Smooth muscle cell (in vitro differentiated cells): ENCODE measurements around the gene ZDHHC11. TPM values are rescaled to one million over a fixed set of nuclear protein-coding genes. Genes with fewer than 3 reads are reported as not detected.

ENCODE experiments used
- DNase-seq: peaks from one replicate; lab custom pipeline; 2025; ENCODE audit not compliant: unreplicated experiment; lab: John Stamatoyannopoulos, UW
- H2AFZ ChIP-seq: fragments of 200-600 bp; sonication (generic); 2 replicates; pipeline ENCODE4 v1.6.0; 2016; ENCODE audit warnings: antibody characterized with exemption, low read depth, mild to moderate bottlenecking
- H3F3A ChIP-seq: fragments of 200-600 bp; sonication (generic); 2 replicates; pipeline ENCODE4 v1.6.0; 2017; ENCODE audit warnings: antibody characterized with exemption, low read depth
- H3K27ac ChIP-seq: fragments of 200-600 bp; sonication (generic); 2 replicates; pipeline ENCODE4 v1.5.1; 2016; ENCODE audit warnings: low read depth, mild to moderate bottlenecking
- H3K27me3 ChIP-seq: fragments of 200-600 bp; sonication (generic); 2 replicates; pipeline ENCODE4 v1.6.1; 2016; ENCODE audit warnings: low read depth, mild to moderate bottlenecking
- H3K36me3 ChIP-seq: fragments of 200-600 bp; sonication (generic); 2 replicates; pipeline ENCODE4 v1.5.1; 2016; ENCODE audit warnings: low read depth
- H3K4me1 ChIP-seq: fragments of 200-600 bp; sonication (generic); 2 replicates; pipeline ENCODE4 v1.5.1; 2016; ENCODE audit warnings: low read depth
- H3K4me2 ChIP-seq: fragments of 200-600 bp; sonication (generic); 2 replicates; pipeline ENCODE4 v1.6.0; 2016; ENCODE audit warnings: mild to moderate bottlenecking
- H3K4me3 ChIP-seq: fragments of 200-600 bp; sonication (generic); 2 replicates; pipeline ENCODE4 v1.5.1; 2016; ENCODE audit warnings: mild to moderate bottlenecking
- H3K79me2 ChIP-seq: fragments of 200-600 bp; sonication (generic); 2 replicates; pipeline ENCODE4 v1.6.0; 2016; ENCODE audit warnings: low read depth, mild to moderate bottlenecking
- H3K9ac ChIP-seq: fragments of 200-600 bp; sonication (generic); 2 replicates; pipeline ENCODE4 v1.6.0; 2016; ENCODE audit warnings: low read depth
- H3K9me3 ChIP-seq: fragments of 200-600 bp; sonication (generic); replicated peaks from 2 replicates; pipeline ENCODE4 v1.5.1; 2016; ENCODE audit warnings: low read depth
- H4K20me1 ChIP-seq: fragments of 200-600 bp; sonication (generic); 2 replicates; pipeline ENCODE4 v1.6.0; 2016; ENCODE audit warnings: low read depth
- WGBS: methylation state at CpG from one replicate; pipeline ENCODE4 v1.1.7; 2016; ENCODE audit warnings: low lambda C conversion rate; 5-methylcytosine and 5-hydroxymethylcytosine counted together
- polyA plus RNA-seq: library from polyadenylated mRNA; unstranded; fragments of >200 nt; fragmentation: Nextera tagmentation; extraction: Ambion mirVana; gene quantifications from 2 replicates; pipeline ENCODE4 v1.2.1, GENCODE V29; 2016
- total RNA-seq: library from RNA; depleted of rRNA; stranded (reverse); fragments of >200 nt; gene quantifications from 2 replicates; pipeline ENCODE4 v1.2.3, GENCODE V29; 2014
- TF ChIP-seq, protein P1 (sequence below): fragments of 200-600 bp; sonication (generic); IDR thresholded peaks from 2 replicates; pipeline ENCODE4 v1.5.1; 2017; ENCODE audit warnings: borderline replicate concordance, mild to moderate bottlenecking, antibody characterized with exemption; ENCODE audit not compliant: insufficient read depth, poor library complexity, severe bottlenecking

Gene ZDHHC11
- total RNA-seq = 2.7 and 4.8 TPM in 2 replicates
- 1.7 and 5.5 TPM in 2 replicates for polyA plus RNA-seq

DNA sequence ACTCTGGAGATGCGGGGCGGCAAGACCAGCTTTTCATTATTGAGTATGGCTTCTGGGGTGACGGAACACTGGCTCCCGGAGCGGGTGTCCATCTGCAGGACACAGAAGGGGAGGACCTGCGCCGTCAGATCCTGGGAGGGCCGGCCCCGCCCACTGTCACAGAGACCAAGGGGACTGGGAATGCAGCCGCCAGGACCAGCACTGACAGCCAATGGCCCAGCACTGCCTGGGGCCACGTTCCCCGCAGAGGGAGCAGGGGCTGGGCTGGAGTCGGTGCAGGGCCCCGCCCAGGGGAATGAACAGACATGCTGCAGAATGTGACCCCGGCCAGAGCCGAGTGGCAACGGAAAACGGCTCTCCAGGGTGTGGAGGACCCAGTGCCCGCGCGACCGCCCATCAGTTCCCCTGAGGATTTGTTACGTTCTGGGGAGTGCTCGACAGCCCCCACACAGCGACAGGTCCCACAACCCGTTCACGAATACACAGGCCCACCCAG lies at the start of gene ZDHHC11:
Gene ZDHHC11, minus strand, starts transcription at position 476 of the 496 bp plus-strand sequence. Its CDS starts 384 bp downstream, at position 92.
- H3K4me2 ChIP-seq = no peak within 1 kb of the TSS
- no peak for DNase-seq
- whole genome bisulfite sequencing = 82% methylated on average over 27 of the region's 27 CpGs

DNA sequence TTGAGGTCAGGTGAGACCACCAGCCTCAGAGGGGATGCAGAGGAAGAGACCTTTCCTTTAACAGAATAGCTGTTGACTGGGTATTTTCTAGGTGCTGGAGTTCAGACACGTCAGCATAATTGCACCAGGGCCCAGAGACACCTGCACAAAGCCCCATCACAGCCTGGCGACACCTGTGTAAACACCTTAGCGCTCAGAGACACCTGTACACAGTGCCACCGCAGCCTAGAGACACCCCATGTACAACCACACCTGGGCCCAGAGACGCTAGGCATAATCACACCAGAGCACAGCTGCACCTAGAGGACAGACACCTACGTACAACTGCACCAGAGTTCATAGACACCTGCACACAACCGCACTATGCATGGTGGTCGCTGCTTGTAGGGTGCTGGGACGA lies 42.9 kb upstream of the ZDHHC11 start:
- Histone ChIP-seq H3K79me2 (peaks cover 36% of the 10 kb centered on the region), H3F3A (no peaks in the 10 kb centered on the region), H3K4me1 (peaks cover 15% of the 10 kb centered on the region), H3K27me3 (no peaks in the 10 kb centered on the region), H3K4me2 (peak overlapping the region; percentile 95), H3K4me3 (peak overlapping the region; percentile 85), H3K9me3 (no peaks in the 10 kb centered on the region), H4K20me1 (no peaks in the 10 kb centered on the region), H2AFZ (no peak overlapping the region), H3K9ac (no peak overlapping the region), H3K27ac (no peak overlapping the region), H3K36me3 (peaks cover 8% of the 10 kb centered on the region)
- TF ChIP-seq, protein P1, sequence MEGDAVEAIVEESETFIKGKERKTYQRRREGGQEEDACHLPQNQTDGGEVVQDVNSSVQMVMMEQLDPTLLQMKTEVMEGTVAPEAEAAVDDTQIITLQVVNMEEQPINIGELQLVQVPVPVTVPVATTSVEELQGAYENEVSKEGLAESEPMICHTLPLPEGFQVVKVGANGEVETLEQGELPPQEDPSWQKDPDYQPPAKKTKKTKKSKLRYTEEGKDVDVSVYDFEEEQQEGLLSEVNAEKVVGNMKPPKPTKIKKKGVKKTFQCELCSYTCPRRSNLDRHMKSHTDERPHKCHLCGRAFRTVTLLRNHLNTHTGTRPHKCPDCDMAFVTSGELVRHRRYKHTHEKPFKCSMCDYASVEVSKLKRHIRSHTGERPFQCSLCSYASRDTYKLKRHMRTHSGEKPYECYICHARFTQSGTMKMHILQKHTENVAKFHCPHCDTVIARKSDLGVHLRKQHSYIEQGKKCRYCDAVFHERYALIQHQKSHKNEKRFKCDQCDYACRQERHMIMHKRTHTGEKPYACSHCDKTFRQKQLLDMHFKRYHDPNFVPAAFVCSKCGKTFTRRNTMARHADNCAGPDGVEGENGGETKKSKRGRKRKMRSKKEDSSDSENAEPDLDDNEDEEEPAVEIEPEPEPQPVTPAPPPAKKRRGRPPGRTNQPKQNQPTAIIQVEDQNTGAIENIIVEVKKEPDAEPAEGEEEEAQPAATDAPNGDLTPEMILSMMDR = no peak
- 92% methylated on average over 9 of the region's 9 CpGs for WGBS
- DNase-seq = no peak

More for the DNA sequence above, at the start of gene ZDHHC11:
- Histone ChIP-seq H3K9me3 (no peaks in the 10 kb centered on the region), H3K36me3 (no peaks in the 10 kb centered on the region), H3K27ac (no peak within 1 kb of the TSS), H3F3A (no peaks in the 10 kb centered on the region), H2AFZ (no peak within 1 kb of the TSS), H3K79me2 (no peaks in the 10 kb centered on the region), H4K20me1 (no peaks in the 10 kb centered on the region), H3K9ac (no peak within 1 kb of the TSS), H3K27me3 (no peaks in the 10 kb centered on the region), H3K4me3 (no peak within 1 kb of the TSS), H3K4me1 (no peaks in the 10 kb centered on the region)
- TF ChIP-seq, protein P1 = no peak

DNA sequence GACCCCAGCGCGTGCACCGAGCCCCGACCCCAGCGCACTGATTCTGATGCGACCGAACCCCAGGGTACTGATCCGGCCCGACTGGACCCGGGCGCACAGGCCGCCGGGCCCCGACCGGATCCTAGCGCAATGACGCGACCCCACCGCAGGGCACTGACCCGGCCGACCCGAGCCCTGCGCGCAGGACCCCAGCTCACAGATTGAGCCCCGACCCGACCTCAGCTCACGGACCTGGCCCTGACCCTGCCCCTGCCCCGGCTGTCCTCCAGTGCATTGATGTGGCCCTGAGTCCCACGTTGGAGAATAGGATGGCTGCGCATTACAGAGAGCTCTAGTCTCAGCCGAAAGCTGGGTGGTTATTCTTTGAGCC lies 42.3 kb upstream of the ZDHHC11 start:
- H3K9me3 ChIP-seq = no peaks in the 10 kb centered on the region
- 5% methylated on average over 7 of the region's 31 CpGs for WGBS
- peaks cover 12% of the 10 kb centered on the region for H3K36me3 ChIP-seq
- peak overlapping the region; percentile 15 for H3K9ac ChIP-seq
- H3K79me2 ChIP-seq = peaks cover 36% of the 10 kb centered on the region
- TF ChIP-seq, protein P1 = no peak
- peaks cover 15% of the 10 kb centered on the region for H3K4me1 ChIP-seq
- H2AFZ ChIP-seq = peak overlapping the region; percentile 78
- no peaks in the 10 kb centered on the region for H4K20me1 ChIP-seq
- no peak for DNase-seq
- H3K27me3 ChIP-seq = no peaks in the 10 kb centered on the region
- no peak overlapping the region for H3K27ac ChIP-seq
- H3K4me2 ChIP-seq = peak overlapping the region; percentile 95
- no peaks in the 10 kb centered on the region for H3F3A ChIP-seq
- H3K4me3 ChIP-seq = peak overlapping the region; percentile 85
